Aortic smooth muscle cell (primary cell): ENCODE measurements around the gene TRMT6. TPM values are rescaled to one million over a fixed set of nuclear protein-coding genes. Genes with fewer than 3 reads are reported as not detected.

Source experiments
- total RNA-seq: library from RNA; depleted of rRNA; stranded (reverse); fragments of >200 nt; gene quantifications from 2 replicates; pipeline ENCODE4 v1.2.3, GENCODE V29; 2014

Gene TRMT6, protein sequence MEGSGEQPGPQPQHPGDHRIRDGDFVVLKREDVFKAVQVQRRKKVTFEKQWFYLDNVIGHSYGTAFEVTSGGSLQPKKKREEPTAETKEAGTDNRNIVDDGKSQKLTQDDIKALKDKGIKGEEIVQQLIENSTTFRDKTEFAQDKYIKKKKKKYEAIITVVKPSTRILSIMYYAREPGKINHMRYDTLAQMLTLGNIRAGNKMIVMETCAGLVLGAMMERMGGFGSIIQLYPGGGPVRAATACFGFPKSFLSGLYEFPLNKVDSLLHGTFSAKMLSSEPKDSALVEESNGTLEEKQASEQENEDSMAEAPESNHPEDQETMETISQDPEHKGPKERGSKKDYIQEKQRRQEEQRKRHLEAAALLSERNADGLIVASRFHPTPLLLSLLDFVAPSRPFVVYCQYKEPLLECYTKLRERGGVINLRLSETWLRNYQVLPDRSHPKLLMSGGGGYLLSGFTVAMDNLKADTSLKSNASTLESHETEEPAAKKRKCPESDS
- total RNA-seq, result 5.4 and 8.6 TPM in 2 replicates

DNA sequence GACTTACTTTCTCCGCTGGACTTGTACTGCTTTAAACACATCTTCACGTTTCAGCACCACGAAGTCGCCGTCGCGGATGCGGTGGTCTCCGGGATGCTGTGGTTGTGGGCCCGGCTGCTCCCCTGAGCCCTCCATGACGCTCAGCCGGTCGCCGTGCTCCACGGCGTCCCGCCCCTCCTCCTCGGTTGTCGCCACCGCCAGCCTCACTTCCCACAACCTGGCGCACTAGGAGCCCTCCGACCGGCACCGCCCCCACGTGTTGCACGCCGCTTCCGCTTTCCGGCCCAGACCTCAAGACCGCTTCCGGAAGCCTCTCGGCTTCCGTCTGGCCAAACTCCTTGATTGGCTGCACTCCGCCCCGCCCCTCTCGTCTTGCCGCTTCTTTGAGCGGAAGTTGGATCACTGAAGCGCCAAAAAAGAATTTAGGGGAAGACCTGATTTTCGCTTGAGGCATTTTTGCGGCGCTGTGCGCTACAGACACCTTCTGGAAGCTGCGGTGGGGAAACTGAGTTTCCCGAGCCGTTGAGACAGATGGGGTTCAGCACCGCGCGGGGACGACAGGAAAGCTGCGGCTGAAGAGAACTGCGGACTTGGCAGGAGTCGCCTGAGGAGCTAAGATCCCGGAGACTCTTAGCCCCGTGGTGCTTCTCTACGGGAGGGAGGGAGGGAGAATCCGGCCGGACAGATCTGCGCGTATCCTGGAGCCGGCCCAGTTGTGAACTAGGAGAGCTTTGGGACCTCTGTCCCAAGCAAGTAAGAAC lies at the start of gene TRMT6, which contains the start of gene MCM8:
Gene TRMT6, minus strand, starts transcription at position 263 of the 761 bp plus-strand sequence. Its CDS starts 128 bp downstream, at position 135.
Gene MCM8, plus strand, starts transcription at position 382 of the 761 bp plus-strand sequence. CDS start 1,364 bp downstream, outside the sequence.

Other genes with a start within 250 kb of the TRMT6 start
- 2.5 and 3.2 TPM in 2 replicates for gene SHLD1, start 200.1 kb downstream of the TRMT6 start, total RNA-seq
- gene CHGB, start 39.0 kb downstream of the TRMT6 start, total RNA-seq, result 0.06 and 0.13 TPM in 2 replicates
- gene MCM8, start 119 bp upstream of the TRMT6 start, total RNA-seq, result 6.7 and 11.2 TPM in 2 replicates
- 31.0 and 34.0 TPM in 2 replicates for gene CRLS1, start 55.6 kb upstream of the TRMT6 start, total RNA-seq
- not detected in 2 replicates for gene LRRN4, start 103.5 kb upstream of the TRMT6 start, total RNA-seq
- 0.53 and 1.2 TPM in 2 replicates for gene FERMT1, start 172.5 kb upstream of the TRMT6 start, total RNA-seq